Lung (tissue), 12 donors: Measurements from ENCODE around the gene CNTNAP2. TPM values are rescaled to one million over a fixed set of nuclear protein-coding genes. Genes with fewer than 3 reads are reported as not detected.

Experiments used
- ATAC-seq: fragments of 200-7000 bp; cut with Tn5 transposase; one replicate; pipeline ENCODE4 v1.9.1; 2020; ENCODE audit warnings: moderate number of reproducible peaks; ENCODE audit not compliant: insufficient read depth, low FRiP score
- DNase-seq, 3 donors: peaks; one replicate each; pipeline ENCODE4 v3.0.0-alpha.2; 2013 to 2017
- H3K27ac ChIP-seq, 2 donors: one replicate each; pipeline ENCODE4 v1.5.1; 2013; ENCODE audit warnings: mild to moderate bottlenecking in 2 of 2, moderate library complexity in 2 of 2, control low read depth in 1 of 2, inconsistent platforms in 1 of 2, low read depth in 1 of 2, low read length in 1 of 2
- H3K27me3 ChIP-seq, 3 donors: one replicate each; pipeline ENCODE4 v1.5.1; 2013; ENCODE audit warnings: low read length in 2 of 3; ENCODE audit not compliant: control insufficient read depth in 3 of 3, insufficient read depth in 3 of 3
- H3K36me3 ChIP-seq, 4 donors: one replicate each; pipeline ENCODE4 v1.5.1; 2013; ENCODE audit warnings: low read length in 4 of 4, mild to moderate bottlenecking in 1 of 4, moderate library complexity in 1 of 4; ENCODE audit not compliant: control insufficient read depth in 4 of 4, insufficient read depth in 4 of 4
- H3K4me1 ChIP-seq, 5 donors: one replicate each; pipeline ENCODE4 v1.5.1; 2013; ENCODE audit warnings: low read length in 5 of 5, mild to moderate bottlenecking in 2 of 5, moderate library complexity in 1 of 5; ENCODE audit not compliant: control insufficient read depth in 5 of 5, insufficient read depth in 5 of 5
- H3K4me3 ChIP-seq: one replicate; pipeline ENCODE4 v1.5.1; 2013; ENCODE audit warnings: mild to moderate bottlenecking, control low read depth, moderate library complexity
- H3K9ac ChIP-seq, 2 donors: one replicate each; pipeline ENCODE4 v1.5.1; 2013; ENCODE audit warnings: low read length in 2 of 2, control low read depth in 1 of 2; ENCODE audit not compliant: insufficient read depth in 1 of 2
- H3K9me3 ChIP-seq, 4 donors: one replicate each; pipeline ENCODE4 v1.5.1; 2013; ENCODE audit warnings: low read length in 3 of 4, mild to moderate bottlenecking in 1 of 4, moderate library complexity in 1 of 4; ENCODE audit not compliant: control insufficient read depth in 4 of 4, insufficient read depth in 3 of 4
- CTCF ChIP-seq: IDR thresholded peaks from 2 replicates; pipeline ENCODE4 v1.5.1; 2012; ENCODE audit warnings: mild to moderate bottlenecking; ENCODE audit errors: control extremely low read depth, extremely low read depth
- WGBS, 2 donors: extraction: QIAGEN DNeasy Blood & Tissue Kit; methylation state at CpG; one replicate each; pipeline ENCODE4 v1.1.7; 2013; 5-methylcytosine and 5-hydroxymethylcytosine counted together
- polyA plus RNA-seq, 2 donors: library from polyadenylated mRNA; stranded (reverse); fragments of 200-250 nt; gene quantifications; one replicate each; pipeline ENCODE4 v1.2.1, GENCODE V29; 2013
- total RNA-seq, 2 donors: library from RNA; depleted of rRNA in 1 of 2; stranded (reverse); fragments of >200 nt in 1 of 2; gene quantifications; one replicate each; pipeline ENCODE4 v1.2.1, GENCODE V29; 2014 to 2021
- donor health status: control.
- donor health status: control.
- donor health status: Bipolar disorder and iron deficiency.
- donor health status: healthy.
- donor health status: DM: yes; HTN: yes; CAD: no.

The CNTNAP2 gene
- total and polyA plus RNA-seq, 4 donors, result 0.18 to 45.3 (median 0.52) TPM

DNA sequence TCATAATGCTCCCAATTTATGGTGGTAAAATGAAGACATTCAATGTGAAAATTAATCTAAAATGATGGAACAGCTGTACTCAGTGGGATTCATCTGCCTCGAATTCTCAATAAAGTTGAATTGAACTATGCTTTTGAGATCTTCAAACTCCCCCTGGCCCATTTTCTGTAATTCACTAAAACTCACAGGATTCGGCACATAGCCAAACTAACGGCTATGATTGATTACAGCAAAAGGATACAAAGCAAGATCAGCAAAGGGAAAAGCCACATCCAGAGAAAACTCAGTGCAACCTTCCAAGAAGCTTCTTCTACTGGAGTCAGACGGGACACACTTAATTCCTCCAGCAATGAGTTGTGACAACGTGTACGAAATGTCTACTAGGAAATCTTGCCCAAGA is 307.5 kb downstream of the CNTNAP2 start:
- TF ChIP-seq CTCF, result no peak
- Histone ChIP-seq H3K27ac (no peak overlapping the region), H3K4me1 (no peaks in the 10 kb centered on the region), H3K4me3 (no peak overlapping the region), H3K9ac (no peak overlapping the region), H3K36me3 (no peaks in the 10 kb centered on the region), H3K9me3 (peaks cover 0 to 2% (median 0%) of the 10 kb centered on the region in 4 donors), H3K27me3 (no peaks in the 10 kb centered on the region)
- DNase-seq (no peak), ATAC-seq (no peak)
- 70 to 73% methylated on average over 6 of the region's 6 CpGs for WGBS, 2 donors

DNA sequence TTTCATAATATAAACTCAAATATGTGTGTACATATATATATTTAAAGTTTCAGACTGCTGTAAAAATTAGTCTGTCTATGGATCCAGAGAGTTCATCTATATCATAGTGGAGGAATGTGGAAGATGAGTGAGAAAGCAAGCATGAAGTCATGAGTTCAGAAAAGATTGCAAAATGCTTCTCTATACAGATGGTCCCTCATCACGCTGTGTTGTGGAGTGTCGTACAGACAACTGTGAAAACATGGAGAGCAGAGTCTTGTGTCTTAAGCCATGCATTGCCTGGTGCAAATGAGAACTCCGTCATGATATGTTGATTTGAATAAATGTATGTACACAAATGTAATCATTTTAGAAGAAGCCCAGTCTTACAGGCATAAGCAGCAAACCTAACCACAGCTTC is 316.9 kb downstream of the CNTNAP2 start:
- no peak for TF ChIP-seq CTCF
- no peak for ATAC-seq
- DNase-seq, result no peak
- H3K36me3 ChIP-seq, result no peaks in the 10 kb centered on the region
- H3K9me3 ChIP-seq, result peaks cover 0 to 2% (median 0%) of the 10 kb centered on the region in 4 donors
- 74 to 80% methylated on average over 3 of the region's 3 CpGs for WGBS, 2 donors
- no peak overlapping the region for H3K9ac ChIP-seq
- no peaks in the 10 kb centered on the region for H3K27me3 ChIP-seq
- no peaks in the 10 kb centered on the region for H3K4me1 ChIP-seq
- no peak overlapping the region for H3K4me3 ChIP-seq
- H3K27ac ChIP-seq, result no peak overlapping the region

DNA sequence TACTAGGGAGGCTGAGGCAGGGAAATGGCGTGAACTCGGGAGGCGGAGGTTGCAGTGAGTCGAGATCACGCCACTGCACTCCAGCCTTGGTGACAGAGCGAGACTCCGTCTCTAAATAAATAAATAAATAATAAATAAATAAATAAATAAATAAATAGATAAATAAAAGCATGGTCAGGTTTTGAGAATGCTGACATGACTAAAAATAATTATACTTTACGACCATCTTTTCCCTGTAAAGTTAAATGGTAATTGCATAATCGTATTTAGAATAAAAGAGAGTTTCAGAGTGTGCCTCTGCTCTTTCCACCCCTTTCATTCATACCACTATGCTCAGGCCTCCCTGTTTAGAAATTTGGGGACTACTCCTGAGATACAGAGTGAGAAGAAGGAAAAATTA is 326.5 kb downstream of the CNTNAP2 start:
- H3K9ac ChIP-seq, result no peak overlapping the region
- DNase-seq (no peak), ATAC-seq (no peak)
- WGBS, 2 donors, result 93 to 95% methylated on average over 9 of the region's 9 CpGs
- H3K4me3 ChIP-seq, result no peak overlapping the region
- H3K4me1 ChIP-seq, result no peaks in the 10 kb centered on the region
- no peaks in the 10 kb centered on the region for H3K36me3 ChIP-seq
- no peak overlapping the region for H3K27ac ChIP-seq
- H3K9me3 ChIP-seq, result no peaks in the 10 kb centered on the region
- no peak for TF ChIP-seq CTCF
- no peaks in the 10 kb centered on the region for H3K27me3 ChIP-seq

- Histone ChIP-seq H3K9ac (no peak overlapping the region), H3K4me1 (no peaks in the 10 kb centered on the region), H3K27me3 (no peaks in the 10 kb centered on the region), H3K4me3 (no peak overlapping the region), H3K27ac (no peak overlapping the region), H3K9me3 (no peaks in the 10 kb centered on the region), H3K36me3 (no peaks in the 10 kb centered on the region)
- ATAC-seq (no peak), DNase-seq (no peak)
- 75 to 91% methylated on average over 4 of the region's 4 CpGs for WGBS, 2 donors
- no peak for TF ChIP-seq CTCF
Observed at GRCh38 chr7:146449625-146450024, 333.0 kb downstream of the CNTNAP2 start.
